H1 (cell line): Measurements from ENCODE around the gene SH3GL2. TPM values are rescaled to one million over a fixed set of nuclear protein-coding genes. Genes with fewer than 3 reads are reported as not detected.

Experiments used
- CTCF ChIA-PET: fragments of 300-600 bp; sonication (Branson Sonifier 250); formaldehyde crosslinking; loops from one replicate; lab custom pipeline; 2021; ENCODE audit not compliant: partially characterized antibody; lab: Charles Lee
- POLR2A ChIA-PET: fragments of 300-600 bp; sonication (Branson Sonifier 250); formaldehyde crosslinking; loops from one replicate; lab custom pipeline; 2021; ENCODE audit warnings: inconsistent platforms; ENCODE audit not compliant: partially characterized antibody; lab: Charles Lee
- DNase-seq, 2 experiments: peaks; one replicate each; pipeline versions ENCODE4 v3.0.0 to v3.0.0-alpha.2; 2010 to 2022; ENCODE audit warnings: low spot score in 2 of 2, low read depth in 1 of 2, mixed read lengths in 1 of 2
- FAIRE-seq: peaks from 2 replicates; lab custom pipeline; 2011; peaks lifted over from hg19 to GRCh38; lab: Jason Lieb, UNC
- H2AFZ ChIP-seq: 2 replicates; pipeline ENCODE4 v1.8.1; 2012; ENCODE audit warnings: low read length, inconsistent platforms
- H2AK5ac ChIP-seq: 2 replicates; pipeline ENCODE4 v1.6.1; 2013; ENCODE audit warnings: low read depth, low read length
- H2BK120ac ChIP-seq: replicated peaks from 2 replicates; pipeline ENCODE3; 2013; ENCODE audit warnings: low read depth, low read length, inconsistent platforms
- H2BK12ac ChIP-seq: 2 replicates; pipeline ENCODE4 v1.6.1; 2013; ENCODE audit warnings: low read depth, low read length
- H2BK15ac ChIP-seq: 2 replicates; pipeline ENCODE4 v1.6.1; 2013; ENCODE audit warnings: low read length
- H2BK20ac ChIP-seq: 2 replicates; pipeline ENCODE4 v1.6.1; 2013; ENCODE audit warnings: low read length
- H2BK5ac ChIP-seq: 2 replicates; pipeline ENCODE4 v1.6.1; 2013; ENCODE audit warnings: low read depth, low read length
- H3K14ac ChIP-seq: 2 replicates; pipeline ENCODE4 v1.6.1; 2013; ENCODE audit warnings: inconsistent platforms; ENCODE audit not compliant: insufficient read length
- H3K18ac ChIP-seq: 2 replicates; pipeline ENCODE4 v1.6.1; 2013; ENCODE audit warnings: low read length; ENCODE audit errors: extremely low read depth
- H3K23ac ChIP-seq: 2 replicates; pipeline ENCODE4 v1.6.1; 2013; ENCODE audit warnings: inconsistent platforms; ENCODE audit not compliant: insufficient read length
- H3K23me2 ChIP-seq: 2 replicates; pipeline ENCODE4 v1.6.1; 2013; ENCODE audit warnings: low read depth, low read length
- H3K27ac ChIP-seq: 2 replicates; pipeline ENCODE4 v1.6.1; 2011; ENCODE audit warnings: low read depth, low read length, inconsistent platforms
- H3K27me3 ChIP-seq, 4 experiments: replicated peaks in 1 of 4; 1 replicate in 1 of 4; 2 replicates in 3 of 4; pipeline versions ENCODE4 v1.6.1 to v1.8.1; 2011 to 2013; ENCODE audit warnings: low read length in 3 of 4, mild to moderate bottlenecking in 3 of 4, inconsistent platforms in 2 of 4, mixed read lengths in 2 of 4, moderate library complexity in 1 of 4; ENCODE audit not compliant: control insufficient read depth in 3 of 4, insufficient read depth in 3 of 4; ENCODE audit errors: extremely low read depth in 1 of 4
- H3K36me3 ChIP-seq, 4 experiments: 2 replicates each; pipeline versions ENCODE4 v1.6.1 to v1.8.1; 2011 to 2013; ENCODE audit warnings: mild to moderate bottlenecking in 4 of 4, low read length in 3 of 4, moderate library complexity in 2 of 4, control low read depth in 1 of 4, inconsistent platforms in 1 of 4; ENCODE audit not compliant: insufficient read depth in 4 of 4, control insufficient read depth in 2 of 4
- H3K4ac ChIP-seq: replicated peaks from 2 replicates; pipeline ENCODE3; 2013; ENCODE audit warnings: low read length, low read depth, mixed read lengths, inconsistent platforms; ENCODE audit not compliant: insufficient read length
- H3K4me1 ChIP-seq, 4 experiments: replicated peaks in 1 of 4; 1 replicate in 1 of 4; 2 replicates in 3 of 4; pipeline versions ENCODE4 v1.6.1 to v1.8.1; 2011 to 2013; ENCODE audit warnings: low read length in 3 of 4, inconsistent platforms in 2 of 4, mixed read lengths in 1 of 4; ENCODE audit not compliant: insufficient read depth in 4 of 4, control insufficient read depth in 3 of 4
- H3K4me2 ChIP-seq, 2 experiments: 2 replicates each; pipeline versions ENCODE4 v1.6.1 to v1.8.1; 2011 to 2013; ENCODE audit warnings: low read depth in 2 of 2, low read length in 2 of 2, control low read depth in 1 of 2, inconsistent platforms in 1 of 2, mild to moderate bottlenecking in 1 of 2; ENCODE audit not compliant: insufficient read depth in 1 of 2
- H3K4me3 ChIP-seq, 4 experiments: fragments of 200-600, 300-600 bp in 1 of 4; sonication (generic), shearing (Covaris generic), sonication (Bioruptor Twin) in 1 of 4; 2 replicates each; pipeline versions ENCODE4 v1.5.1 to v1.8.1; 2011 to 2016; ENCODE audit warnings: low read length in 4 of 4, low read depth in 3 of 4, control low read depth in 2 of 4, inconsistent platforms in 2 of 4, mild to moderate bottlenecking in 2 of 4, mixed read lengths in 1 of 4, moderate library complexity in 1 of 4; ENCODE audit not compliant: insufficient read depth in 2 of 4; ENCODE audit errors: extremely low read depth in 1 of 4
- H3K56ac ChIP-seq: replicated peaks from 2 replicates; pipeline ENCODE3; 2013; ENCODE audit warnings: low read depth, mild to moderate bottlenecking, mixed read lengths, low read length, inconsistent platforms; ENCODE audit not compliant: insufficient read length
- H3K79me1 ChIP-seq: 2 replicates; pipeline ENCODE4 v1.6.1; 2013; ENCODE audit warnings: low read depth, low read length, control low read depth
- H3K79me2 ChIP-seq, 2 experiments: 2 replicates each; pipeline versions ENCODE4 v1.6.1 to v1.8.1; 2012 to 2013; ENCODE audit warnings: low read length in 2 of 2, mild to moderate bottlenecking in 2 of 2, inconsistent platforms in 1 of 2; ENCODE audit not compliant: insufficient read depth in 2 of 2, control insufficient read depth in 1 of 2
- H3K9ac ChIP-seq, 4 experiments: replicated peaks in 1 of 4; 1 replicate in 1 of 4; 2 replicates in 3 of 4; pipeline versions ENCODE4 v1.6.1 to v1.8.1; 2011 to 2013; ENCODE audit warnings: low read depth in 3 of 4, low read length in 3 of 4, control low read depth in 2 of 4, mild to moderate bottlenecking in 2 of 4, moderate library complexity in 2 of 4, inconsistent platforms in 1 of 4; ENCODE audit errors: extremely low read depth in 1 of 4
- H3K9me3 ChIP-seq, 2 experiments: 2 replicates each; pipeline versions ENCODE4 v1.6.1 to v1.8.1; 2012 to 2013; ENCODE audit warnings: mild to moderate bottlenecking in 2 of 2, moderate library complexity in 2 of 2, control low read depth in 1 of 2, inconsistent platforms in 1 of 2, low read depth in 1 of 2, low read length in 1 of 2, mixed read lengths in 1 of 2; ENCODE audit not compliant: insufficient read depth in 2 of 2
- H4K20me1 ChIP-seq, 2 experiments: replicated peaks in 1 of 2; 2 replicates each; pipeline versions ENCODE3 to v1.8.1; 2011 to 2013; ENCODE audit warnings: inconsistent platforms in 2 of 2, low read length in 2 of 2, mild to moderate bottlenecking in 1 of 2; ENCODE audit not compliant: insufficient read depth in 2 of 2, control insufficient read depth in 1 of 2
- H4K5ac ChIP-seq: 2 replicates; pipeline ENCODE4 v1.6.1; 2013; ENCODE audit warnings: low read length, low read depth, mixed read lengths, inconsistent platforms; ENCODE audit not compliant: insufficient read length
- H4K8ac ChIP-seq: 2 replicates; pipeline ENCODE4 v1.8.0; 2013; ENCODE audit warnings: mild to moderate bottlenecking, moderate library complexity, low read length, inconsistent platforms; ENCODE audit not compliant: insufficient read depth; ENCODE audit errors: extremely low read depth
- H4K91ac ChIP-seq: replicated peaks from 2 replicates; pipeline ENCODE3; 2013; ENCODE audit warnings: low read length, mixed read lengths, inconsistent platforms; ENCODE audit not compliant: insufficient read length
- CTCF ChIP-seq, 3 experiments: IDR thresholded peaks; 1 replicate in 2 of 3; 2 replicates in 1 of 3; pipeline versions ENCODE4 v1.5.1 to v1.6.1; 2011; ENCODE audit warnings: low read length in 3 of 3, mild to moderate bottlenecking in 3 of 3, inconsistent platforms in 2 of 3, low read depth in 1 of 3, moderate library complexity in 1 of 3; ENCODE audit not compliant: insufficient read depth in 1 of 3; ENCODE audit errors: control extremely low read depth in 1 of 3
- HDAC2 ChIP-seq, 2 experiments: fragments of 300-600 bp in 1 of 2; sonication (generic) in 1 of 2; IDR thresholded peaks; 2 replicates each; pipeline ENCODE4 v1.6.1; 2011 to 2012; ENCODE audit warnings: low read depth in 2 of 2, low read length in 2 of 2, mild to moderate bottlenecking in 2 of 2, moderate library complexity in 2 of 2, borderline replicate concordance in 1 of 2, inconsistent platforms in 1 of 2
- RXRA ChIP-seq: IDR thresholded peaks from 2 replicates; pipeline ENCODE4 v1.6.1; 2011; ENCODE audit warnings: low read depth, mild to moderate bottlenecking, low read length, moderate library complexity; ENCODE audit not compliant: insufficient read depth
- TAF7 ChIP-seq: optimal IDR thresholded peaks from 2 replicates; pipeline ENCODE3; 2011; ENCODE audit warnings: low read depth, mild to moderate bottlenecking, inconsistent platforms, low read length, moderate library complexity, borderline replicate concordance
- polyA plus RNA-seq, 7 experiments: library from polyadenylated mRNA; depleted of rRNA in 3 of 7; stranded (reverse) in 5 of 7; unstranded in 2 of 7; fragments of >200 nt in 5 of 7; fragments of 200-250 nt in 2 of 7; gene quantifications; 1 replicate in 5 of 7; 2 replicates in 1 of 7; 4 replicates in 1 of 7; pipeline versions ENCODE4 v1.2.1 to v1.2.3, GENCODE V29; 2011 to 2013; ENCODE audit warnings: missing spikeins in 2 of 7, mixed read lengths in 2 of 7
- total RNA-seq: library from RNA; stranded (reverse); fragmentation: NEBNext Ultra II Directional; extraction: Animal tissue kit (Norgen Biotek cat#: 25700); gene quantifications from 2 replicates; pipeline ENCODE4 v1.2.1, GENCODE V29; 2021

SH3GL2 gene
- total and polyA plus RNA-seq, 2 of the 8 experiments (the other 6 are each of a cell fraction or from before 2014, with no cell fraction given), result 4.7 to 5.3 TPM

- Histone ChIP-seq H4K20me1 (no peaks in the 10 kb centered on the region), H3K14ac (no peak overlapping the region), H3K79me2 (no peaks in the 10 kb centered on the region; a peak in 1 of 4 replicates), H3K9me3 (no peaks in the 10 kb centered on the region), H2BK5ac (no peak overlapping the region), H3K18ac (no peak overlapping the region), H3K23me2 (peaks cover 1% of the 10 kb centered on the region; the same call in 1 of the 2 replicates), H4K5ac (no peak overlapping the region), H3K27ac (no peak overlapping the region), H2AFZ (no peak overlapping the region), H2BK12ac (no peak overlapping the region), H2AK5ac (no peak overlapping the region), H3K27me3 (no peaks in the 10 kb centered on the region), H3K4ac (no peak overlapping the region), H3K23ac (no peak overlapping the region), H3K79me1 (no peaks in the 10 kb centered on the region), H2BK20ac (no peak overlapping the region), H3K4me1 (no peaks in the 10 kb centered on the region), H2BK15ac (no peak overlapping the region), H4K8ac (no peak overlapping the region), H2BK120ac (no peak overlapping the region), H4K91ac (no peak overlapping the region), H3K4me3 (no peak overlapping the region), H3K4me2 (no peak overlapping the region), H3K9ac (no peak overlapping the region), H3K56ac (no peak overlapping the region), H3K36me3 (no peaks in the 10 kb centered on the region)
- POLR2A ChIA-PET, result no interaction called here
- CTCF ChIA-PET, result no interaction called here
- FAIRE-seq (no peak), DNase-seq (no peak)
- no peak for TF ChIP-seq HDAC2 (IDR thresholded peaks at IDR 0.05; ENCODE audit: borderline replicate concordance in 1 of 2, low read depth in 2 of 2, low read length in 2 of 2)
- no peak for TF ChIP-seq CTCF (IDR thresholded peaks at IDR 0.05; ENCODE audit: control extremely low read depth in 1 of 3, insufficient read depth in 1 of 3, low read depth in 1 of 3, low read length in 3 of 3)
- TF ChIP-seq TAF7, result no peak
- no peak for TF ChIP-seq RXRA
Observed at GRCh38 chr9:17624571-17624970, 45.7 kb downstream of the SH3GL2 start.
